Common myeloid progenitor, CD34-positive (primary cell): ENCODE measurements around the gene OVAAL.

Experiments used
- CTCF ChIA-PET: fragments of 350-600 bp; sonication (Branson Sonifier 250); formaldehyde crosslinking; loops from one replicate; lab custom pipeline; 2021; ENCODE audit warnings: antibody characterized with exemption; lab: Charles Lee
- POLR2A ChIA-PET: fragments of 350-600 bp; sonication (Branson Sonifier 250); formaldehyde crosslinking; loops from one replicate; lab custom pipeline; 2021; ENCODE audit warnings: antibody characterized with exemption; lab: Charles Lee
- DNase-seq, 3 donors: peaks; one replicate each; pipeline versions ENCODE4 v3.0.0 to v3.0.0-alpha.2; 2013
- H3K27ac ChIP-seq, 2 experiments: 1 replicate in 1 of 2; 2 replicates in 1 of 2; pipeline ENCODE4 v1.7.0; 2013; ENCODE audit warnings: inconsistent platforms in 2 of 2, low read length in 2 of 2, mild to moderate bottlenecking in 2 of 2, low read depth in 1 of 2, moderate library complexity in 1 of 2; ENCODE audit not compliant: severe bottlenecking in 2 of 2, insufficient read depth in 1 of 2, poor library complexity in 1 of 2
- H3K27me3 ChIP-seq, 5 experiments: replicated peaks in 2 of 5; 1 replicate in 3 of 5; 2 replicates in 2 of 5; pipeline versions ENCODE4 v1.6.1 to v1.7.0; 2013; ENCODE audit warnings: low read length in 4 of 5, mild to moderate bottlenecking in 2 of 5, moderate library complexity in 2 of 5, inconsistent platforms in 1 of 5; ENCODE audit not compliant: insufficient read depth in 5 of 5, control insufficient read depth in 4 of 5
- H3K36me3 ChIP-seq, 4 experiments: 1 replicate in 2 of 4; 2 replicates in 2 of 4; pipeline versions ENCODE4 v1.6.1 to v1.7.0; 2013; ENCODE audit warnings: low read length in 3 of 4, control low read depth in 1 of 4, mild to moderate bottlenecking in 1 of 4; ENCODE audit not compliant: control insufficient read depth in 4 of 4, insufficient read depth in 4 of 4
- H3K4me1 ChIP-seq, 4 experiments: 1 replicate in 3 of 4; 2 replicates in 1 of 4; pipeline versions ENCODE4 v1.6.1 to v1.7.1; 2013; ENCODE audit warnings: low read length in 3 of 4, mild to moderate bottlenecking in 3 of 4, control low read depth in 1 of 4, inconsistent platforms in 1 of 4, moderate library complexity in 1 of 4; ENCODE audit not compliant: control insufficient read depth in 4 of 4, insufficient read depth in 4 of 4; ENCODE audit errors: control extremely low read depth in 1 of 4
- H3K4me3 ChIP-seq, 7 experiments: 1 replicate in 4 of 7; 2 replicates in 3 of 7; pipeline versions ENCODE4 v1.5.1 to v1.7.0; 2013; ENCODE audit warnings: mild to moderate bottlenecking in 7 of 7, low read length in 6 of 7, moderate library complexity in 6 of 7, inconsistent platforms in 2 of 7, low read depth in 2 of 7, control low read depth in 1 of 7; ENCODE audit not compliant: insufficient read depth in 4 of 7, control insufficient read depth in 1 of 7; ENCODE audit errors: extremely low read depth in 1 of 7
- H3K9me3 ChIP-seq, 5 experiments: 1 replicate in 4 of 5; 2 replicates in 1 of 5; pipeline versions ENCODE4 v1.6.1 to v1.7.1; 2013; ENCODE audit warnings: low read length in 4 of 5, mild to moderate bottlenecking in 2 of 5, inconsistent platforms in 1 of 5, low read depth in 1 of 5, moderate library complexity in 1 of 5; ENCODE audit not compliant: control insufficient read depth in 4 of 5, insufficient read depth in 2 of 5; ENCODE audit errors: control extremely low read depth in 1 of 5
- WGBS: methylation state at CpG from one replicate; pipeline ENCODE4 v1.1.5; 2013; ENCODE audit not compliant: insufficient coverage; 5-methylcytosine and 5-hydroxymethylcytosine counted together

OVAAL gene

DNA sequence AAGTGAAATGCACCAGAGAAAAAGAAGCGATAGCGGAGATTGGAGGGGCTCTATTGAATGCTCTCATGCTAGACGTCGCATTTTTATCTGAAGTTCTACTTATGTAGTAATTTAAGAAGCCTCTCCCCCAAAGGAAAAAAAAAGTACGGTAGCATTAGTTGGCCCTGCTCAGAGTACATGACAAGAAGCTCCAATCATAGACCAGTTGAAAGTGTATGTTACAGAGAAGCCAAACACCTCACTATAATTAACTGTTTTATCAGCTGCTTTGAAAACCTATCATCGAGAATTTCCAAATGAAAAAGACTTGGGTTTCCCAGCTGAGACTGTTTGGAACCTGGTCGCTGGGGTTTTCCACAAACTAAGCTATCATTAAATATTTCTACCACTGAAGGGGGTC lies 19.6 kb upstream of the OVAAL start:
- DNase-seq, result no peak
- Histone ChIP-seq H3K27me3 (no peaks in the 10 kb centered on the region), H3K4me3 (no peak overlapping the region), H3K9me3 (no peaks in the 10 kb centered on the region), H3K36me3 (no peaks in the 10 kb centered on the region), H3K27ac (no peak overlapping the region), H3K4me1 (no peaks in the 10 kb centered on the region)
- POLR2A ChIA-PET, result interaction anchor here (0.6 kb wide), 1 partner anchor 14 kb away, joined by 3 read pairs; no protein-coding TSS in a partner anchor
- CTCF ChIA-PET, result interaction anchor here (0.6 to 1.5 kb wide), 2 partner anchors 37 to 319 kb away, joined by 3 read pairs; partner anchors contain the start of gene ACBD6
- 100% methylated on average over 5 of the region's 7 CpGs for WGBS

DNA sequence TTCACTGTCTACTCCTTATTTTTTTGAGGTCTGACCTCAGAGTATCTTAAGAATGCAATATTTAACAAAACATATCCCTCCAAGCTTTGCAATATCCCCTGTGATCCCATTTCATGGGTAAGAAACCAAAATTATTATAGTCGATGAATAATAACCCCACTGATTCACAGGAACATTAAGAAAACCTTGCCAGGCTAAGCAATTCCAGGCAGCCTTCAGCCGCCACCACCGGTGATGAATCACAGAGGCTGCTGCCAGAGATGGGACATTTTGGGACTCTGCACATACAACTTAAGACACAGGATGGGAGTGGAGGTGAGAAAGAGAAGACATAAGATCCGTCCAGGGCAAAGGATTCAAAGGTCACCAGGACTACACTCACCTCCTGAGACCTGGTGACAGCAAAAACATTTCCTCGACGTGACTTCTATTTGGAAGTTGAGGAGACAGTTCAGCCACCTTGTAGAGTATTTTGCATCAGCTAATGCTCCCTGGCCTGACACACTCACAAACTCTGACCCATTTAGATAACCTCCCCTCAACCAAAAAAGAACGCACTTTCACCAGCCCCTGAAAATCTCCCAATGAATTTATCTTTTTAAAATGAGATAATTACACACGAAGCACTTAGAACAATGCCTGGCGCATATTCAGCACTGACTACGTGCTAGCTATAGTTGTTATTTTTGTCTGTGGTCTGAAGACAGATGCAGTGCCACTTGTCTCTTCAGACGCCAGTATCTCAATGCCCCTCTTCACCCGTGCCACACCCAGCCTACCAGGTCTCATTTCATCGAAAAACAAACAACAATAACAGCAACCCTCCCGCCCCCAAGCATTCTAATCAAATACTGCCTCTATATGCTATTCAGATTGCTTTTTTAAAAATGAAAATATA lies 17.8 kb upstream of the OVAAL start:
- POLR2A ChIA-PET, result no interaction called here
- H3K4me1 ChIP-seq, result no peaks in the 10 kb centered on the region
- DNase-seq, result no peak
- CTCF ChIA-PET, result interaction anchor here (1.3 kb wide), 1 partner anchor 10 kb away, joined by 3 read pairs; no protein-coding TSS in a partner anchor
- no peaks in the 10 kb centered on the region for H3K36me3 ChIP-seq
- 95% methylated on average over 7 of the region's 14 CpGs for WGBS
- no peaks in the 10 kb centered on the region for H3K9me3 ChIP-seq
- H3K27ac ChIP-seq, result no peak overlapping the region
- no peak overlapping the region for H3K4me3 ChIP-seq
- no peaks in the 10 kb centered on the region for H3K27me3 ChIP-seq

DNA sequence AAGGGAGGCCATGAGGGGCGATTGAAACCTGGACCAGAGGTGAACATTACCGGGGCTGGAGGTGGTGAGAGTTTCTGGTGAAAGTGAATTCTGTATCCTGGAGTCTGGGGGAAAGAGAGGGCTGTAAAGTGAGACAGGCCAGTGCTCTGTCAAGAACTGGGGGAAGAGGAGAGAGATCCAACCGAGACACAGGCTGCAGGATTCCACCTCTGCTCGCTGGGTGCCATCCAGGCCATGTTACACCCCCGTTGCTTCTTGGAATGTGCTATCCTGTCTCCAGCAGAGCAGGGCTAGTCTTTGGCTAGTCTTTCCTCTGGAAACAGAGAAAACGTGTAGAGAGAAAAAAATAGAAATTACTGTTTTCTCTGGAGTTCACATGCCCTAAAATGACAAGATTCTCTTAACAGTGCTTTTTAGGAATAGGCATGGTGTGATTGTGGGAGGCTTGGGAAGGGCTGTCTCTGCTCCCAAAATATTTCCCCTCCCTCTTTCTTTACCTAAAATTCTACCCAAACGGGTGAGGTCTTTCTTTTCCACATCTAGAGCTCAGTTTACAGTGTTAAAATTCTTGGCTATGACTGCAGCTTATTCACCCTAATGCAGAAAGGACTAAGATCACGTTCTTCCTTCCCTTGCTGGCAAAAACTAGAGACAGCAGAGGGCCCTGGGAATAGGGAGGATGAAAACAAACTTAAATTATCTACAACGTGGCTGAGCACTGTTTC lies 16.5 kb upstream of the OVAAL start:
- Histone ChIP-seq H3K4me3 (no peak overlapping the region), H3K9me3 (no peaks in the 10 kb centered on the region), H3K4me1 (no peaks in the 10 kb centered on the region), H3K27me3 (no peaks in the 10 kb centered on the region), H3K36me3 (no peaks in the 10 kb centered on the region), H3K27ac (no peak overlapping the region)
- ChIA-PET CTCF (no interaction called here), POLR2A (no interaction called here)
- 92% methylated on average over 8 of the region's 9 CpGs for WGBS
- no peak for DNase-seq

DNA sequence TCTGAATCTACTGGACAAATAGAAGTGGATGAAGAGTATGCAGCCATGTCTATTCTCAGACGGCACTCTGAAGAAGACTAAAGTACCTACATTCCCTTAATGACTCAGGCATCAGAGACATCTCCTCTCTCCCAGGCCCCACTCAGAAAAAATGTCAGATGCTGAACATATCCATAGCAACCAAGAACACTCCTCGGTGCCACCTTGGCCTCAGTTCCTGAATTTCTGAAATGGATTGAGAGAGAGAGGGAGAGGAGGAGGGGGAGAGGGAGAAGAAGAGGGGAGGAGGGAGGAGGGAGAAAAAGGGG lies 16.0 kb upstream of the OVAAL start:
- Histone ChIP-seq H3K27ac (no peak overlapping the region), H3K27me3 (no peaks in the 10 kb centered on the region), H3K4me3 (no peak overlapping the region), H3K4me1 (no peaks in the 10 kb centered on the region), H3K36me3 (no peaks in the 10 kb centered on the region), H3K9me3 (no peaks in the 10 kb centered on the region)
- 100% methylated on average over 1 of the region's 2 CpGs for WGBS
- ChIA-PET POLR2A (no interaction called here), CTCF (no interaction called here)
- DNase-seq, result no peak

DNA sequence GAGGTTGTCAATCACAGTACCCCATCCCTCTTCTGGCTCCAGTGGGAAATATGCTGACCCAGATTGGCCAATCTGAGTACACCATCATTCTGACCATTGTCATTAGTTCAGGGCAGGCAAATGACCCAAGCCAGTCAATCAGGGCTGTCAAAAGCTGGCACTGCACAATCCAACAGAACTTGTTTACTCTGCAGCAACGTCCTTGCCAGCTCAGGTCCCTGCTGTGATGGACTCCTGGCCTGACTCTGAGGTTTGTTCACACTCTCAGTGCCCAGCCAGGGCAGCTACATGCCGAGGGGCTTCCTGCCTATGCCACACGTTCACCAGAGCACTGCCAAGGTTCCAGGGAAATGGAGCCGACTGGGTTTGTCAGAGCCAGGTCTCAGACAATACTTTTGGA lies 14.7 kb upstream of the OVAAL start:
- Histone ChIP-seq H3K36me3 (no peaks in the 10 kb centered on the region), H3K9me3 (no peaks in the 10 kb centered on the region), H3K27ac (no peak overlapping the region), H3K27me3 (no peaks in the 10 kb centered on the region), H3K4me3 (no peak overlapping the region), H3K4me1 (no peaks in the 10 kb centered on the region)
- POLR2A ChIA-PET, result no interaction called here
- CTCF ChIA-PET, result no interaction called here
- DNase-seq, result no peak
- 100% methylated on average over 3 of the region's 4 CpGs for WGBS

DNA sequence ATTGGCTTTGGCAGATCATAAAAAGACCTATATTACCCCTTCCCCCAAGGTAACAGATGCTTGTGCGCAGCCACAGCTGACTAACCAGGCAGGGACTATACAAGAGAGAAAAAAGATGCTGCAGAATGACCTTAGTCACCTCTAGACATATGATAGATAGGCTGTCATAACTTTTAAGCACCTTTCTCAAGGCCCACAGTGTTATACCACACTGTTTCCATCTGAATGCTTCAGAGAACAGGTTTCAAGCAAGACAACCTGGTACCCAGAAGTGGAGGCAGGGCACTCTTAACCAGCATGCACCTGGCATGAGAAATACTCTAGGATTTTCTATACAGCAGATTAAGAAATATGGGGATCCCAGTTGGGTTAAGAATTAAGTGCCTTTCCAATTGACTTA lies 12.8 kb upstream of the OVAAL start:
- Histone ChIP-seq H3K27me3 (no peaks in the 10 kb centered on the region), H3K4me1 (no peaks in the 10 kb centered on the region), H3K9me3 (no peaks in the 10 kb centered on the region), H3K27ac (no peak overlapping the region), H3K36me3 (no peaks in the 10 kb centered on the region), H3K4me3 (no peak overlapping the region)
- DNase-seq, result no peak
- WGBS, result 100% methylated on average over 1 of the region's 1 CpG
- POLR2A ChIA-PET, result no interaction called here
- CTCF ChIA-PET, result no interaction called here

DNA sequence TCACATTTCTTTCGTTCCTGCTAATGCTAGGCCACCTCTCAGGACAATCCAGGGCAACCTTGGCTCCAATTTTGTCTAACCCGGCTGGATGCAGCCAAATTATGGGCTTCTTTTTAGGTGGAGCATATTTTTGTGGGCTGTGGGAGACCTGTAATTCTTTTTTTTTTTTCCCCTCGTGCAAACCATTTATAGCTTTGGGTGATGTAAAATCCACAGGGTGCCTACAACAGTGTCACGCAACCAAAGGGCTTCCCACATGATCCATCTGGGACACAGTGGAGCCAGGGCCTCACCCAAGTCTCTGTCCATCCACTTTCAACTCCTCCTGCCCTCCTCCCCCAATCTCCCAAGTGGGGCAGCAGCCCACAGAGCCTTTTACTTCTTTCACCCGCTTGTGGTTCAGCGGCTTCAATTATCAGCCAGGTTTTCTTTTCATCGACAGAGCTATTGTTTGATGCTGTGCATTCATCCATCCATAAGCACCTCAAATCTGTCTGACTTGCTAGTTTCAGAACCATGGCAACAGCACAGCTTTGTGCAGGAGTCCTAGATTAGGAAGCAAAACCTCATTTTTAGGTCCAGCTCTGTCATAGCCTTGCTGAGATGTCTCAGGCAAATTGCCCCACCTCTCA lies 10.0 kb upstream of the OVAAL start:
- 100% methylated on average over 2 of the region's 7 CpGs for WGBS
- POLR2A ChIA-PET, result no interaction called here
- H3K4me3 ChIP-seq, result no peak overlapping the region
- CTCF ChIA-PET, result interaction anchor here (1.1 to 1.3 kb wide), 2 partner anchors 8 to 11 kb away, joined by 3 to 6 read pairs; no protein-coding TSS in a partner anchor
- H3K4me1 ChIP-seq, result no peaks in the 10 kb centered on the region
- DNase-seq, result no peak
- H3K9me3 ChIP-seq, result no peaks in the 10 kb centered on the region
- H3K27me3 ChIP-seq, result no peaks in the 10 kb centered on the region
- H3K36me3 ChIP-seq, result no peaks in the 10 kb centered on the region
- no peak overlapping the region for H3K27ac ChIP-seq
